Posterior vena cava (tissue), 2 donors: ENCODE data around the gene P2RX6. TPM values are rescaled to one million over a fixed set of nuclear protein-coding genes. Genes with fewer than 3 reads are reported as not detected.

ENCODE experiments used
- DNase-seq: peaks from one replicate; pipeline ENCODE4 v3.0.0-alpha.2; 2020; ENCODE audit warnings: low spot score
- intact Hi-C, 2 donors: fragments of 100-400 bp; cut with DNase I; formaldehyde crosslinking; loops; one replicate each; pipeline versions ENCODE4 v1.14.1 to v1.14.2; 2022 to 2023
- total RNA-seq, 2 donors: library from RNA; stranded (reverse); fragmentation: NEBNext Ultra II Directional; extraction: Animal tissue kit (Norgen Biotek cat#: 25700); gene quantifications; one replicate each; pipeline ENCODE4 v1.2.1, GENCODE V29; 2021
- donor health status: DM: yes; HTN: yes; CAD: no.
- donor health status: DM: yes; HTN: yes; CAD: no.

P2RX6 gene
- total RNA-seq, 2 donors from 2014 or later = 0.19 to 1.0 TPM

GRCh38 chr22:20992456-20993303, 22.3 kb upstream of the P2RX6 start:
- intact Hi-C loops = no loop called here
- no peak for DNase-seq

GRCh38 chr22:20993304-20994127, 21.4 kb upstream of the P2RX6 start:
- DNase-seq = no peak
- intact Hi-C loops = no loop called here

GRCh38 chr22:20994128-20994901, 20.6 kb upstream of the P2RX6 start:
- DNase-seq = no peak
- intact Hi-C loops = no loop called here

DNA sequence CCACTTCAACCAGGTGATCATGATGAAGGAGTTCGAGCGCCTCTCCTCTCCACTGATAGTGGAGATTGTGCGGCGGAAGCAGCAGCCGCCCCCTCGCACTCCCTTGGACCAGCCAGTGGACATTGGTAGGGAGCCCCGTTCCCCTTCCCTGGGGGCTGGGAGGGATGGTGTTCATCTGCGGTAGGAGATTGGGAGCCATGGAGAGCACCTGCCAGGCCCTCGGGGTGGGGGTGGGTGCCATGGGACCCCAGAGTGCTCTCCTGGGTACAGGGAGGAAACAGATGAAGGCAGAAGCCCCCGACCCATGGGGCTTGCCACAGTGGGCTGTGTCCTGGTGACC, 20.1 kb upstream of the P2RX6 start:
- intact Hi-C loops = no loop called here
- no peak for DNase-seq

DNA sequence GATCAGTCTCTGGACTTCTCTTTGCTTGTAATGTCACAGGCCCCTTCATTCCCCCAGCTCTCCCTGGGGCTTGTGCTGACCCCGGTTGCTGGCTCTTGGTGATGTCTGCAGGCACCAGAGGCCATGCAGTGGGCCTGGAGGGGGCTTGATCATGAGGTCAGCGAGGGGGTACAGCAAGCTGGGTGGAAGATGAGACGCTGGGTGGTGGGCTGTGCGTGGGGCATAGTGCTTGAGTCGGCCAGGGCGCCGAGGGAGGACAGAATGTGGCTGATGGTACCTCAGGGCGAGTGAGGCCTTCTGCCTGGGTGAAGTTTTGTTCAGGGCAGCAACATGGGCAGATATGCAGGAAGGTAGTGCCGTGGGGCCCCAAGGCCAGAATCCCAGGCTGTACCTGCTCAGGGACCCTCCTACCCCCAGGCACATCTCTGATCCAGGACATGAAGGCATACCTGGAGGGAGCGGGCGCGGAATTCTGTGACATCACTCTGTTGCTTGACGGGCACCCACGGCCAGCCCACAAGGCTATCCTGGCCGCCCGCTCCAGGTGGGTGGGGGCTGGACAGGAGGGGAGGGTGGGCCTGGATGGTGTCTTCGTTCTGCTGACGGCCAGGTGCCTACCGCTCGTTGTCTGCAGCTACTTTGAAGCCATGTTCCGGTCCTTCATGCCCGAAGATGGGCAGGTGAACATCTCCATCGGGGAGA, 19.5 kb upstream of the P2RX6 start:
- intact Hi-C loops = no loop called here
- DNase-seq = no peak

- intact Hi-C loops = no loop called here
- DNase-seq = no peak
Observed at GRCh38 chr22:20996031-20996410, 18.9 kb upstream of the P2RX6 start.

GRCh38 chr22:20996598-20997535, 18.1 kb upstream of the P2RX6 start:
- DNase-seq = no peak
- intact Hi-C loops = no loop called here

DNA sequence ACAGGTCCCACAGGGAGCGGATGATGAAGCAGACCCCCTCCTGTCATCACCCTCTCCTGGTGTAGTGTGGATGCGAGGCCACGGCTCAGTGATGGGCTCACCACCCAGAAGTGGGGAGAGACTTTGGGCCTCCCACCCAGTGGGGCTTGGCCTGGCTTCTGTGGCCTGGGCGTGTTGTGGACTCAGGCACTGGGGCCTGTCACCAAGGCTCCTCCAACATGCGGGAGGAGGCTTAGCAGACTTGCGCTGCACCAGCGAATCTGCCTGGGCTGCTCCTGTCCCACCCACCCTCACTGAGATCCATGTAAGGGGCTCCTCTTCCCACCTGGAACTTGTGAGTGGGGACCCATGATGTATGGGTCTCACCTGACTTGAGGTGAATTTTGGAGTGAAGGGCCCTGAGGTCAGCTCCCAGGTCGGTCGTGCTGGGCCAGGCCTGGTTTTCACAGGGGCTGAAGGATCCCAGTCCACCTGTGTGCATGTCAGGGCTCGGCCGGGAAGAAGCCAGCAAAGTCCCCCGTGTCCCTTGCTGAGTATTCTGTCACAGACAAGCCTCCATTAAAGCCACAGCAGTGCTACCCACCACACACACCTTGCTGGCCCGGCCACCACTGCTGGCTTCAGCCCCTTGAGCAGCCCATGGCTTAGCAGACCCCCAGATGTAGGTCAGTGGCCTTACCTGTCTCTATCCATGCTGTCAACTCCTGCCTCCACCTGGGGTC, 17.3 kb upstream of the P2RX6 start:
- no peak for DNase-seq
- intact Hi-C loops = no loop called here

DNA sequence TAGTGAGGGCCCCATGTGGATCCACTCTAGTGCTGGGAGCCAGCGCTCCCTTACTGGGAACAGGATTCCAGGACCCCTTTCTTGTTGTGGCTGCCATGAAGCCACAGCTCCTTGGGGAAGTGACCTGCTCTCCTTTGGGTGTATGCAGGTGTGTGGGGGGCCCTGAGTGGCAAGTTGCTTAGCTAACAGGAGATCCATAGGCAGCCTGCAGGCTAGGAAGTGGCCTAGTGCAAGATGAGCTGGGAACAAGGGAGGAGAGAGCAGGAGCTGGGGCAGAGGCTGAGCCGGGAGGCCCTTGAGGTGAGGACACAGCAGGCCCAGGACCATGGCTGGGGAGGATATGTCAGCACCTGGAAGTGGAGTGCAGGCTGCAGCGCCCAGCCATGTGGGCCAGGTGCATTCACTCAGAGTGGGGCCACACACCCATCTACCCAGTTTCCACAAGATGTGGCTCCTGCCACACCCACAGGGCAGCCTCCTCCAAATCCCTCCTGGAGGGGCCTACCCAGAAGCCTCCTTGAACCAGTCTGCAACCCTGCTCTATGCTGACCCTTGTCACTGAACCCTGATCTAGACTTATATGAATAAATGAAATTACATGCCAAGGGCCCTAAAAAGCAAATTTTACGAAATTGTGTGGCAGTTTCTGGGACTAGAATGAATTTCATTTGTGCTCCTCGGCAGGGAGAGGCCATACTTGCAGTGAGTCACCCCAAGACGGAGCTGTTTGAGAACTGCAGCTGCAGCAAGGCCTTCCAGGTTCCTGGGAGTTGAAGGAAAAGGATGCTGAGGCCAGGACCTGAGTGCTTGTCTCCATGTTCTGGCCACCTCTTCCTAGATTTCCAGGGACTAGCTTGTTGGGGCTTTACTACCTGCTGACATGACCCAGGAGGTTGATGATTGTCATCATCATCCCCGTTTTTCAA, 16.3 kb upstream of the P2RX6 start:
- DNase-seq = no peak
- intact Hi-C loops = no loop called here

DNA sequence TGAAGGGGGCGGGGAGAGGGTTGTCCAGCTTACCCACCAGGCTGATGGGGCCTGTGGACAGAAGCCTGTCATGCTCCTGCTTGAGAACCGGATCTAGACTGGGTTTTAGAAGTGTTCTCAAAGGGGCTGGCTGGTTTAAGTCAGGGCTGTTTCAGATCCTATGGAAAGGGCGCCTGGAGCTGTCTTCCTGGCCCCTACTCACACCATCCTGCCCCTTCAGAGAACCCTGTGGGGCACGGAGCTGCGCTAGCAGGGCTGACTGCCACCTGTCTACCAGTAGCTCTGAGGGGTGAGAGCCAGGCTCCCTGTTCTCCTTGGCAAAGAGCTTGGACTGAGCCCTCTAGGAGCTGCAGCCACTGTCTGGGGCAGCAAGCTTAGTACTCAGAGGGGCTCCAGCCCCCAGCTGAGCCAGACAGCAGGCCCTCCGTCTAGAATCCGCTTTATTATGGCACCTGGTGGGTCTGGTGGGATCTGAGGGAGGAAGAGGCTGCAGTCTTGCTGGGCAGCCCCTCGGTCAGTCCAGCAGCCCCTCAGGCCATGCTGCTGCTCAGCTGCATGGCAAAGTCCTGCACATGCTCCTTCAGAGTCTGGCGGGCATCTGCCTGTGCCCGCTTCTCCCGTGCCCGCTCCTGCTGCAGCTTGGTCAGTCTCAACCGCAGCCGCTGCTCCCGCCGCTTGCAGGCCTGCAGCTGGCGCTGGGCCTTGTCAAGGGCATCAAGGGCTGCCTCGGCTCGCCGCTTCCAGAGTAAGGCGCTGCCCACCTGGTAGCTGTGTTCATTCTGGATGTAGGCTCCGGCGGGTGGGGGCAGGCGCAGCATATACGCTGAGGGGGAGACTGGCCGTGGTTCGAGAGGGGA, 15.4 kb upstream of the P2RX6 start:
- no peak for DNase-seq
- intact Hi-C loops = no loop called here

GRCh38 chr22:21000207-21000986, 14.6 kb upstream of the P2RX6 start:
- intact Hi-C loops = no loop called here
- peak; percentile 82 for DNase-seq

GRCh38 chr22:21000987-21001600, 13.9 kb upstream of the P2RX6 start:
- intact Hi-C loops = no loop called here
- DNase-seq = no peak

- peak; percentile 99 for DNase-seq
- intact Hi-C loops = no loop called here
Observed at GRCh38 chr22:21001601-21002325, 13.2 kb upstream of the P2RX6 start, which contains the start of gene THAP7. THAP7 (minus strand) TSS chr22:21002118; CDS start chr22:21001911, 207 bp downstream.

GRCh38 chr22:21003782-21004181, 11.2 kb upstream of the P2RX6 start:
- DNase-seq = no peak
- intact Hi-C loops = no loop called here
